ENCODE results near the gene FAM184A. TPM values are rescaled to one million over a fixed set of nuclear protein-coding genes. Genes with fewer than 3 reads are reported as not detected.

The FAM184A gene
- total and polyA plus RNA-seq, 9 of the 15 experiments (the other 6 are each of a cell fraction or from before 2014, with no cell fraction given): 6.4 to 18.7 (median 13.1) TPM

DNA sequence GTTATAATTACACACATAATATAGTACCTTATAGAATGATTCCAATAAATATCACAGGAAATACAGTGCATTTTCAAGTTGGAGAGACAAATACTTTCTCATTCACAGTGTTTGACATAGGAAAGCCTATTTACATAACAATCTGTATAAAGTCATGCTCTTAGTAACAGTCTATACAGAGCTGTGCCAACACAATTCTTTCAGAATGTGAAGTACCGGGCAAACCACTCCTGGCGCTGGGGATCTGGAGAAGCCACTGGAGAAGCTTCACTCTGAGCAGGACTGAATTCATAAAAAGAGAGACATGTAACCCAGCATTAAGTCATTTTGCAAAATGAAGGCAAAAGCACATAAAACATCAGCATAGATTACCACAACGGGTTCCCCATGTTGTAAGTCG, 118.6 kb downstream of the FAM184A start:
- H3K9me3 ChIP-seq (replicated peaks; ENCODE audit: control insufficient read depth, insufficient read depth, low read depth, low read length): no peaks in the 10 kb centered on the region
- DNase-seq (ENCODE audit: extremely low read depth in 1 of 4, low spot score in 3 of 4) (no peak), ATAC-seq (no peak), FAIRE-seq (no peak)
- no peaks in the 10 kb centered on the region for H3K4me1 ChIP-seq (replicated peaks in 1 of 2; ENCODE audit: control insufficient read depth in 2 of 2, insufficient read depth in 2 of 2, low read length in 2 of 2)
- no peaks in the 10 kb centered on the region for H3K79me2 ChIP-seq (ENCODE audit: control insufficient read depth, insufficient read depth, low read length)
- in situ Hi-C loops (cut with MboI) (no loop called here), intact Hi-C loops (cut with micrococcal nuclease) (loop anchor here (5.0 to 10.0 kb wide), 2 partner anchors 675 to 1867 kb away; no protein-coding TSS in a partner anchor)
- H3K36me3 ChIP-seq (ENCODE audit: control insufficient read depth, insufficient read depth, low read length): no peaks in the 10 kb centered on the region
- no peak overlapping the region for H3K9ac ChIP-seq (ENCODE audit: insufficient read depth in 1 of 2, low read depth in 2 of 2, low read length in 2 of 2)
- no peak overlapping the region for H3K4me2 ChIP-seq (ENCODE audit: insufficient read depth, low read length)
- no peaks in the 10 kb centered on the region for H3K27me3 ChIP-seq (ENCODE audit: control insufficient read depth in 2 of 2, insufficient read depth in 2 of 2, low read length in 2 of 2)
- POLR2A ChIA-PET: no interaction called here
- H3K9me1 ChIP-seq (ENCODE audit: control insufficient read depth, insufficient read depth, low read length): no peaks in the 10 kb centered on the region
- H2AFZ ChIP-seq (ENCODE audit: low read depth, low read length): no peak overlapping the region
- BruUV-seq (replicated peaks): no TSS peak
- no peaks in the 10 kb centered on the region for H4K20me1 ChIP-seq (replicated peaks; ENCODE audit: control insufficient read depth, insufficient read depth, low read length)
- no peak overlapping the region for H3K27ac ChIP-seq (ENCODE audit: extremely low read depth, low read depth, low read length)
- 80% methylated on average over 4 of the region's 4 CpGs for WGBS (ENCODE audit: insufficient coverage, low coverage, missing lambda C conversion rate)
- CTCF ChIA-PET (ENCODE audit: low intra/inter-chr PET ratio): no interaction called here
- H3K4me3 ChIP-seq: no peak overlapping the region
- TF ChIP-seq ZC3H4 (CRISPR knock-in tag; IDR thresholded peaks at IDR 0.05; ENCODE audit: borderline replicate concordance): no peak
- TF ChIP-seq, protein P1, sequence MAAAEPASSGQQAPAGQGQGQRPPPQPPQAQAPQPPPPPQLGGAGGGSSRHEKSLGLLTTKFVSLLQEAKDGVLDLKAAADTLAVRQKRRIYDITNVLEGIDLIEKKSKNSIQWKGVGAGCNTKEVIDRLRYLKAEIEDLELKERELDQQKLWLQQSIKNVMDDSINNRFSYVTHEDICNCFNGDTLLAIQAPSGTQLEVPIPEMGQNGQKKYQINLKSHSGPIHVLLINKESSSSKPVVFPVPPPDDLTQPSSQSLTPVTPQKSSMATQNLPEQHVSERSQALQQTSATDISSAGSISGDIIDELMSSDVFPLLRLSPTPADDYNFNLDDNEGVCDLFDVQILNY (CRISPR knock-in tag; IDR thresholded peaks at IDR 0.05): no peak
- TF ChIP-seq IRF2 (CRISPR knock-in tag; IDR thresholded peaks at IDR 0.05): no peak
- TF ChIP-seq TAF15 (IDR thresholded peaks at IDR 0.05; ENCODE audit: low read depth, low read length): no peak
- TF ChIP-seq CHD4 (IDR thresholded peaks at IDR 0.05; ENCODE audit: insufficient read depth, insufficient replicate concordance, low read depth, low read length, poor library complexity, severe bottlenecking): no peak
- TF ChIP-seq, protein P2, sequence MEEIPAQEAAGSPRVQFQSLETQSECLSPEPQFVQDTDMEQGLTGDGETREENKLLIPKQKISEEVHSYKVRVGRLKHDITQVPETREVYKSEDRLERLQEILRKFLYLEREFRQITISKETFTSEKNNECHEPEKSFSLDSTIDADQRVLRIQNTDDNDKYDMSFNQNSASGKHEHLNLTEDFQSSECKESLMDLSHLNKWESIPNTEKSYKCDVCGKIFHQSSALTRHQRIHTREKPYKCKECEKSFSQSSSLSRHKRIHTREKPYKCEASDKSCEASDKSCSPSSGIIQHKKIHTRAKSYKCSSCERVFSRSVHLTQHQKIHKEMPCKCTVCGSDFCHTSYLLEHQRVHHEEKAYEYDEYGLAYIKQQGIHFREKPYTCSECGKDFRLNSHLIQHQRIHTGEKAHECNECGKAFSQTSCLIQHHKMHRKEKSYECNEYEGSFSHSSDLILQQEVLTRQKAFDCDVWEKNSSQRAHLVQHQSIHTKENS (CRISPR knock-in tag; IDR thresholded peaks at IDR 0.05): no peak
- TF ChIP-seq NR2C1 (IDR thresholded peaks at IDR 0.05): no peak
- no peak for TF ChIP-seq NR2C1 (tag; IDR thresholded peaks at IDR 0.05)
- TF ChIP-seq, protein P3, sequence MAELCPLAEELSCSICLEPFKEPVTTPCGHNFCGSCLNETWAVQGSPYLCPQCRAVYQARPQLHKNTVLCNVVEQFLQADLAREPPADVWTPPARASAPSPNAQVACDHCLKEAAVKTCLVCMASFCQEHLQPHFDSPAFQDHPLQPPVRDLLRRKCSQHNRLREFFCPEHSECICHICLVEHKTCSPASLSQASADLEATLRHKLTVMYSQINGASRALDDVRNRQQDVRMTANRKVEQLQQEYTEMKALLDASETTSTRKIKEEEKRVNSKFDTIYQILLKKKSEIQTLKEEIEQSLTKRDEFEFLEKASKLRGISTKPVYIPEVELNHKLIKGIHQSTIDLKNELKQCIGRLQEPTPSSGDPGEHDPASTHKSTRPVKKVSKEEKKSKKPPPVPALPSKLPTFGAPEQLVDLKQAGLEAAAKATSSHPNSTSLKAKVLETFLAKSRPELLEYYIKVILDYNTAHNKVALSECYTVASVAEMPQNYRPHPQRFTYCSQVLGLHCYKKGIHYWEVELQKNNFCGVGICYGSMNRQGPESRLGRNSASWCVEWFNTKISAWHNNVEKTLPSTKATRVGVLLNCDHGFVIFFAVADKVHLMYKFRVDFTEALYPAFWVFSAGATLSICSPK (IDR thresholded peaks at IDR 0.05; ENCODE audit: borderline replicate concordance): no peak
- TF ChIP-seq L3MBTL2 (IDR thresholded peaks at IDR 0.05): no peak
- TF ChIP-seq ZNF12 (CRISPR knock-in tag; IDR thresholded peaks at IDR 0.05): no peak
- no peak for TF ChIP-seq HEY1 (CRISPR knock-in tag; IDR thresholded peaks at IDR 0.05; ENCODE audit: borderline replicate concordance)
- TF ChIP-seq ZNF133 (CRISPR knock-in tag; IDR thresholded peaks at IDR 0.05): no peak
- no peak for TF ChIP-seq SREBF1 (IDR thresholded peaks at IDR 0.05; ENCODE audit: borderline replicate concordance, low read depth, low read length)
- no peak for TF ChIP-seq HNRNPK (IDR thresholded peaks at IDR 0.05; ENCODE audit: low read depth, low read length, poor library complexity, severe bottlenecking)
- no peak for TF ChIP-seq CBFB (CRISPR knock-in tag; IDR thresholded peaks at IDR 0.05)
- TF ChIP-seq TBP (optimal IDR thresholded peaks at IDR 0.05; ENCODE audit: low read depth, low read length): no peak

Measured in K562 (cell line).